ENCODE measurements around the gene RNF217.
"Not testable (repeated sequence)": the region's sequence is repeated elsewhere in the genome, so short reads cannot be mapped to it uniquely, and the experiment has no call there.

RNF217 gene

DNA sequence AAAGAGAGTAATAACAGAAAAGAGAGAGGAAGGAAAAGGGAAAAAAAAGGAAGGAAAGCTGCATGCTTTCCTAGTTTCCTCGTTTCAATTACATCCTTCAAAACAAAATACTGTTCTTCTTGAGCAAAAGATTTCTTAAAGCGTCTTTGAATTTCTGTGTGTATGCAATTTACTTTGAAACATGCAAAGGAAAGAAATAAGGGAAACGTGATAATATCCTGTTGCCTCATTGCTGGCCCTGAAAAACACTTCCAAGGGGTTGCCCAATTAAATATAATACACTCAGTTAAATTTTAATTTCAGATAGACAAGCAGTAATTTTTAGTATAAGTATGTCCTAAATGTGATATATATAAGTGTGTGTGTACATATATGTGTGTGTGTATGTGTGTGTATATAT lies 140.2 kb downstream of the RNF217 start:
- DNase-seq = no peak

DNA sequence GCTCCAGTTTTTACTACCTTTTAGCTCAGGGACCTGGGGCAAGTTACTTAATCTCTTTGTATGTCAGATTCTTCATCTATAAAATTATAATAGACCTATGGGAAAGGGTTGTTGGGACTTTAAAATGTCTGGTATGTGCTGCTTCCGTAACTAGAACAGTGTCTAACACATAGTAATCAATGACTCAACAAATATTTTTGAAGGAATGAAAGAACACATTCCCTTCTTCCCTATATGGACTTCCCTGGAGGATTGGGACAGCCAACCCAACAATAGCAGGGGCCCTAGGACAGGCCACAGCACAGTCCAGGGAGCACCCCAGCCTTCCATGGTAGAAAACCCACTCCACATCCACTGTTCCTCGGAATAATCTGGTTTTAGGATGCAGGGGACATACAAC lies 140.7 kb downstream of the RNF217 start:
- no peak for DNase-seq

DNA sequence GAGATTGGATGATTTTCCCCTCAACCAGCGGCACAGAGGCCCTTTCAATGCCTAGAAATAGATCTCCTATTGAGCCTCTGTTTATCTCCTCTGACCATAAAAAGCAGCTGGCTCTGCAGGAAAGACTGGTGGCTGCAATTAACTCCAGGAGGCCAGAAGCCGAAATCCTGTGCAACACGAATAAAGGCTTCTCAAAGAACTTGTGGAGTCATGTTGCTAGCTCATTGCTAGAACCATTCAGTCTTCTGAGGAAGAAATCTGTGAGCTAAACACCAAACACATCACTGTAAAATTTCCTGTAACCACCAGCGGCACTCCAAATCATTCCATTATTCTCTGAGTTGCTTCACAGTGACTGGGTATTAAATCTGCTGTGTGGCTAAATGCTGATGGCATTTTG lies 142.2 kb downstream of the RNF217 start:
- no peak for DNase-seq

GRCh38 chr6:125107048-125107447 lies 144.8 kb downstream of the RNF217 start:
- no peak for DNase-seq

DNA sequence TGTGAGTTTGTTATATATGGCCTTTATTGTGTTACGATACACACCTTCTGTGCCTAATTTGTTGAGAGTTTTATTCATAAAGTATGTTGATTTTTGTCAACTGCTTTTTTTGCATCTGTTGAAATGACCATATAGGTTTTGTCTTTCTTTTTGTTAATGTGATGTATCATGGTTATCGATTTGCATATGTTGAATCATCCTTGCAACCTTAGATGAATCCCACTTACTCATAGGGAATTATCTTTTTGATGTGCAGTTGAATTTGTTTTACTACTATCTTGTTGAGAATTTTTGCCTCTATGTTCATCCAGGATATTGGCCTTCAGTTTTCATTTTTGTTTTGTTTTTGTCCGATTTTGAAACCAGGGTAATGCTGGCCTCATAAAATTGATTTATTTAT lies 145.7 kb downstream of the RNF217 start:
- DNase-seq = no peak

DNA sequence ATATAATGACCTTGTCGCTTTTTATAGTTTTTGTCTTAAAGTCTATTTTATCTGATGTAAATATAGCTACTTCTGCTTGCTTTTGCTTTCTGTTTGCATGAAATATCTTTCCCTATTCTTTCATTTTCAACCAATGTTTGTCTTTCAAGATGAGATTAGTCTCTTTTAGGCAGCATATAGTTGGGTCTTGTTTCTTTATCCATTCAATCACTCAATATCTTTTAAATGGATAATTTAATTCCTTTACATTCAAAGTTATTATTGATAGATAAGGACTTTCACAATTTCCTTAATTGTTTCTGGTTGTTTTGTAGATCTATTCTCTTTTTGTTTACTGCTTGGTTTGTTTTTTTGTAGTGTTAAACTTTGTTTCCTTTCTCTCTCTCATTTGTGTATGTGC lies 147.8 kb downstream of the RNF217 start:
- no peak for DNase-seq

DNA sequence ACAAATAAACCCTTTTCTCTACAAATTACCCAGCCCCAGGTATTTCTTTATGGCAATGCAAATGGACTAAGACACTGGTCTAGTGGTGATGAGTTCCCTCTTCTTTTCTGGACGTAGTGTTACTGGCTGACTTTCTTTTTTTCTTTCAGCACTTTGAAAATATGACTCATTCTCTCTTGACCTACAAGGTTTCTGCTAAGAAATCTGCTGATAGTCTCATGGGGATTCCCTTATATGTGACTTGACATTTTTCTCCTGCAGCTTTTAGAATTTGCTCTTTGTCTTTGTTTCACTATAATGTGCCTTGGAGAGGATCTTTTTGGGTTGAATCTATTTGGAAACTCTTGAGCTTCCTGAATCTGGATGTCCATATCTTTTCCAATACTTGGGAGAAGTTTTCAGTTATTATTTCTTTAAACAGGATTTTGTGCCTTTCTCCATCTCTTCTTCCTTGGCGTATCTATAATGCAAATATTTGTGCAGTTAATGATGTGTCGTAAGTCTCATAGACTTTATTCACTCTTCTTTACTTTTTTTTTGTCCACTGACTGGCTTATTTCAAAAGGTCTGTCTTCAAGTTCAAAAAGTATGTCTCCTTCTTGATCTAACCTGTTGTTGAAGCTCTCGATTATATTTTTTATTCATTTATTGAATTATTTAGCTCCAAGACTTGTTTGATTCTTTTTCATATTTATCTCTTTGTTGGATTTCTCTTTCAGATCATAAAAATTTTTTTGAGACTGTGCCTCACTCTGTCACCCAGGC lies 149.2 kb downstream of the RNF217 start:
- DNase-seq = no peak

DNA sequence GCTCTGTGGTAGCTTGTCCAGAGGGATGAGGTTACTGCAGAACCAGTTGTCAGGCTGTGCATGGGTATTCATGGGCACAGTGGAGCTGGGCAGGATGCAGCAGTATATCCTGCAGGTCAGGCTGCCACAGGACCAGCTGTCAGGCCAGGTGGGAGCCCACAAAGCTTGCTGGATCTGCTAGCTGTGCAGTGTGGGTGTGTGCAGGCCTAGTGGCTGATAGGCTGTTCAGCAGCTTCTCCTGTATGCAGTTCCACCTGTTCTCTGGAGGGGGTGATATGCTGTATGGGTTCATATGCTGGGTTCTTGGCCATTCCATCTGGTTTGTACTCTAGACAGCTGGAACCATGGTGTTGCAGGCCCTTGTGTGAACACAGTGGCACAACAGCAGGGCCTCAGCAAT lies 150.7 kb downstream of the RNF217 start:
- no peak for DNase-seq

GRCh38 chr6:125114248-125114858 lies 152.1 kb downstream of the RNF217 start:
- peak in 1 of 2 donors; percentile 14 for DNase-seq

GRCh38 chr6:125116170-125116569 lies 153.9 kb downstream of the RNF217 start:
- no peak for DNase-seq

DNA sequence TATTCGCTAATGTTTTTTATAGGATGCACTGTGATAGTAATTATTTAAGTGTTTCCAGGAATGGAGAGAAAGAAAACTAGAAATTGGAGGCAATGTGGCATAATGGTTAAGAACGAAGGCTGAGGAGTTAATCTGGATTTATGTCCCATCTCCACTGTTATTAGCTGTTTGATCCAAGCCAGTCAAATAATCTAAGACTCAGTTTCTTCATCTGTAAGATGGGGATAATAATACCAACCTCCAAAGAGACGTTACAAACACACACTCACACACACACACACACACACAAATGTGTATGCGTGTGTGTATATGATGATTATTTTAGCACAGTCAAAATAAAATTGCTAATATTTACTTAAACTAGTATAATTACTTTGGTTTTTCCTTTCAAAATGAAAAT lies 154.5 kb downstream of the RNF217 start:
- DNase-seq = no peak

GRCh38 chr6:125117818-125118217 lies 155.6 kb downstream of the RNF217 start:
- DNase-seq = no peak

DNA sequence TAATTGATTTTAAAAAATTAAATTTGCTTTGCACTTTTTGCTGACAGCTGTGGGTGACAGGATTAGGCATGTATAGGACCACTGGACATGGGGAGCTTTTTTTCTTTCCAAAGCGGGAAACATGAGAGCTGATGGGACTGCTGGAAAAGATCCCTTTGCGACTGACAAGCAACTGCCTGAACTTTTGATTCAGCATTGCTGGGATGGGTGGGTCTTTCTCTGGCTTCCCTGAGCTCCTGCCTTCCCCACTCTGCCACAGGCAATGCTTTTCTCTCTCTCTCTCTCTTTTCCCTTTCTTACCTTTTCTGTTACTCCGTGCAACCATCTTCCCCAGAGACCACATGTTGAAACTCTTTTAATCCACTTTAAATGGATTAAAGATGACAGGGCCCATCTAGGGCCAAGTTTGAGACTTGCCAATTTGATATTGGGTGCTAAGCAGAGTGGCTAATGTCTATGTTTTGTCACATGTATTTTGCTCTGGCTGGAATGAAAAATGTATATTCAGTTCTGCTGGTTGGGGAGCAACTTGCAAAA lies 157.9 kb downstream of the RNF217 start:
- no peak for DNase-seq

DNA sequence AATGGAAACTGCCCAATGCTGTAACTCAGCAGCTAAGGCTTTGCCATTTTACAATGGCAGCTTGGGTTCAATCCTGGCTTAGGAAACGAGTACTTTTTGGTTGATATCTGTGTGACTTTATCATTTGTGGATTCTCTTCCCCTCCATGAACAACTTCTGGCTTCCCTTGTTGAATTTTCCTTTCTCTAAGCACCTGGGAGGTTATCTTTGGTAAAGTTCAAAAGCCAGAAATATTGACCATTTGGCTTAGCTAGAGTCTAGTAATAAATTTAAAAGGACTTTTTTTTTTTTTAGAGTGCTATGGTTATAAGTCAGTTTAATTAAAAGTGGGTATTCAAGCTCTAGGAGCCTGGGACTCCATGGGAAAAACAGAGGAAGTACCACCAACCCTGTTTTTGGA lies 159.7 kb downstream of the RNF217 start:
- no peak for DNase-seq

- no peak for DNase-seq
These were observed 160.8 kb downstream of the RNF217 start for GRCh38 chr6:125123051-125123450.

- DNase-seq = no peak
These were observed 161.3 kb downstream of the RNF217 start for GRCh38 chr6:125123468-125124048.

DNA sequence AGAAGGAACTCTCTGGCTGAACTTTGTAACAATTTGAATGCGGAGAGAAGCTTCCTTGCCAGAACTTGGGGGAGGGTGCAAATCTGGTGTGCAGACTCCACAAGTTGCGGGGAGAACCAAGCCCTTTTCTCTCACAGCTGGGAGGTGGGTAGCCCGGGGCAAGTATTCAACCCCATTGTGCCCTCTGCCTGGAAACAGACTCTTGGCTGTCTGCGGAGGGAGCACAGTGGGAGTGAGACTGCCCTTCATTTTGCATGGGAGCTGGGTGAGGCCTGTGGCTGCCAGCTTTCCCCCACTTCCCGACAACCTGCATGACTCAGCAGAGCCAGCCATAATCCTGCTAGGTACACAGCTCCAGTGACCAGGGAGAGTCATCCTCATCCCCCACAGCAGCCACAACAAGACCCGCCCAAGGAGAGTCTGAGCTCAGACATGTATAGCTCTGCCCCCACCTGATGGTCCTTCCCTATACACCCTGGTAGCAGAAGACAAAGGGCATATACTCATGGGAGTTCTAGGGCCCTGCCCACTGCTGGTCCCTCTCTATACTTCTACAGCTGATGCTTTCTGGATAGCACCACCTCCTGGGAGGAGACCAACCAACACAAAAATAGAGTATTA lies 161.9 kb downstream of the RNF217 start:
- no peak for DNase-seq

DNA sequence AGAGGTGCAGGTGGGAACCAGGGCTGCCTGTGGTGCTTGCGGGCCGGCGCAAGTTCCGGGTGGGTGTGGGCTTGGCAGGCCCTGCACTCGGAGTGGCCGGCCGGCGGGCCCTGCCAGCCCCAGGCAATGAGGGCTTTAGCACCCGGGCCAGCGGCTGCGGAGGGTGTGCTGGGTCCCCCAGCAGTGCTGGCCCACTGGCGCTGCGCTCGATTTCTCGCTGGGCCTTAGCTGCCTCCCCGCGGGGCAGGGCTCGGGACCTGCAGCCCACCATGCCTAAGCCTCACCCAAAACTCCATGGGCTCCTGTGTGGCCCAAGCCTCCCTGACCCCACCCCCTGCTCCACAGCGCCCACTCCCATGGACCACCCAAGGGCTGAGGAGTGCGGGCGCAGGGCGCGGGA lies 163.6 kb downstream of the RNF217 start:
- not testable (repeated sequence) for DNase-seq

- no peak for DNase-seq
These were observed 167.1 kb downstream of the RNF217 start for GRCh38 chr6:125129354-125129753.

- DNase-seq = no peak
These were observed 169.8 kb downstream of the RNF217 start for GRCh38 chr6:125132058-125132457.

DNA sequence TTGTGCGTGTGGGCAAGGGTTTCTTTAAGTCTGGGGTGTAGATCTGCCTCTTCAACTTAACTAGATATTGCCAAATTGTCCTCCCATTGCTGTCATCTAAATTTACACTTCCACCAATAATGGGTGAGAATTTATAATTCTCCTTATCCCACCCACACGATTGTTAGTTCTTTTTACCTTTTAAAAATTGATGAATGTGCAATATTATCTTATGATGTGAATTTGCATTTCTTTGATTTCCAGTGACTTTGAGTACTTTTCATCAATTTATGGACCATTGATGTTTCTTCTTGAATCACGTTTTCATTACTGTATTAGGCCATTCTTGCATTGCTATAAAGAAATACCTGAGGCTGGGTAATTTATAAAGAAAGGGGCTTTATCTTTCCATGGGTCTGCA lies 174.1 kb downstream of the RNF217 start:
- DNase-seq = no peak

DNA sequence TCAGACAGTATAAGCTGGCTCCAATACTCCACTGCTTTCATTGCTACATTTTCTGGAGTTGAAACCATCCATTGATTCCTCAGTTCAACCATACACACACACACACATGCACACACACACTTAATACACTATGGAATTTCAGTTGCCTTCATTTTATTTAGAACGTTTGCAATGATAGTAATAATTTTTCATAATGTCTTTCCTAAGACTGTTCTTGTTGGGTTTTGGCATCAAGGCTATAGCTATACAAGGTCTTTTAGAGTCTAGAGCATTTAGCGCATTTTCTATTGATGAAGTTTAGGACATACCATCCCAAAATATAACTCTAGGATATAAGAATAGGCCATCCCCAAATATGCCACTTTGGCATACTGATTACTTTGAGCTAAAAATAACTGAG lies 175.8 kb downstream of the RNF217 start:
- DNase-seq = no peak

DNA sequence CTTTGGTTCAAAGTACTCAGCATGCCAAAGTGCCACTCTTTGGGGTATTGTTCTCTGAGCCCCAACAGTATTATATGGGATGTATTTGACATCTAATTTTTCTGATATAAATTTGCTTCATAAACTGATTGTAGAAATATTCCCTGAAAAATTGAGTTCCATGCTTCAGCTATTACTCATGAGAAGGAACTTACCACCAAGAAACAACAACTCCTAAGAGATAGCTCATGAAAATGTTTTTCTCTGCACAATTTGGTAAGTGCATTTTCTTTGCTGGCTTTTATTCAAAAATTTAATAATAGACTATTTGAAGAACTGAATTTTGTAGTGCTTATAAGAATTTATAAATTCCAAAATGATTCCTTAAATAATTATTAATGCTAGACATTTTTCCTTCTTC lies 178.6 kb downstream of the RNF217 start:
- DNase-seq = no peak

All from bone marrow (tissue), 2 donors.